Mesendoderm (in vitro differentiated cells): ENCODE results near the gene STX12.

Experiments used
- DNase-seq: peaks from one replicate; pipeline ENCODE4 v3.0.0; 2013
- H2AK5ac ChIP-seq: 2 replicates; pipeline ENCODE4 v1.6.1; 2013; ENCODE audit warnings: low read length, inconsistent platforms
- H2BK120ac ChIP-seq: 2 replicates; pipeline ENCODE4 v1.6.1; 2013; ENCODE audit warnings: low read depth, mild to moderate bottlenecking, low read length, moderate library complexity, mixed read lengths
- H2BK15ac ChIP-seq: replicated peaks from 2 replicates; pipeline ENCODE4 v1.6.1; 2013; ENCODE audit warnings: low read depth, mild to moderate bottlenecking, moderate library complexity
- H2BK5ac ChIP-seq: 2 replicates; pipeline ENCODE4 v1.6.1; 2013; ENCODE audit warnings: low read length, inconsistent platforms
- H3K18ac ChIP-seq: 2 replicates; pipeline ENCODE4 v1.6.1; 2013; ENCODE audit warnings: mild to moderate bottlenecking, low read length, mixed read lengths
- H3K23ac ChIP-seq: one replicate; pipeline ENCODE4 v1.6.1; 2013; ENCODE audit warnings: low read length
- H3K27ac ChIP-seq: 2 replicates; pipeline ENCODE4 v1.5.1; 2013; ENCODE audit warnings: low read depth, mild to moderate bottlenecking, inconsistent platforms, low read length, moderate library complexity
- H3K27me3 ChIP-seq: 2 replicates; pipeline ENCODE4 v1.6.1; 2013; ENCODE audit warnings: low read length, control low read depth, mild to moderate bottlenecking, inconsistent platforms; ENCODE audit not compliant: insufficient read depth, poor library complexity
- H3K36me3 ChIP-seq: 2 replicates; pipeline ENCODE4 v1.6.1; 2013; ENCODE audit warnings: low read length, inconsistent platforms; ENCODE audit not compliant: control insufficient read depth, insufficient read depth
- H3K4ac ChIP-seq: one replicate; pipeline ENCODE4 v1.6.1; 2013; ENCODE audit warnings: low read depth, mild to moderate bottlenecking, low read length, moderate library complexity
- H3K4me1 ChIP-seq: 2 replicates; pipeline ENCODE4 v1.6.1; 2013; ENCODE audit warnings: low read depth, low read length, inconsistent platforms; ENCODE audit not compliant: control insufficient read depth
- H3K4me2 ChIP-seq: 2 replicates; pipeline ENCODE4 v1.6.1; 2013; ENCODE audit warnings: low read length
- H3K4me3 ChIP-seq: 2 replicates; pipeline ENCODE4 v1.5.1; 2013; ENCODE audit warnings: mild to moderate bottlenecking, low read length
- H3K56ac ChIP-seq: one replicate; pipeline ENCODE4 v1.6.1; 2013; ENCODE audit warnings: low read length
- H3K79me1 ChIP-seq: 2 replicates; pipeline ENCODE4 v1.6.1; 2013; ENCODE audit warnings: low read length, inconsistent platforms
- H3K79me2 ChIP-seq: 2 replicates; pipeline ENCODE4 v1.6.1; 2013; ENCODE audit warnings: mild to moderate bottlenecking, low read length; ENCODE audit not compliant: control insufficient read depth, insufficient read depth
- H3K9ac ChIP-seq: 2 replicates; pipeline ENCODE4 v1.6.1; 2013; ENCODE audit warnings: low read length, inconsistent platforms
- H4K5ac ChIP-seq: one replicate; pipeline ENCODE4 v1.6.1; 2013; ENCODE audit warnings: low read length
- H4K8ac ChIP-seq: one replicate; pipeline ENCODE4 v1.6.1; 2013; ENCODE audit warnings: low read depth, mild to moderate bottlenecking, control low read depth, low read length, moderate library complexity
- WGBS: extraction: QIAGEN DNeasy Blood & Tissue Kit; methylation state at CpG from one replicate; pipeline ENCODE4 v1.1.7; 2013; ENCODE audit warnings: low lambda C conversion rate, missing lambda C conversion rate; ENCODE audit not compliant: insufficient coverage; ENCODE audit errors: extremely low coverage; 5-methylcytosine and 5-hydroxymethylcytosine counted together

STX12 gene

DNA sequence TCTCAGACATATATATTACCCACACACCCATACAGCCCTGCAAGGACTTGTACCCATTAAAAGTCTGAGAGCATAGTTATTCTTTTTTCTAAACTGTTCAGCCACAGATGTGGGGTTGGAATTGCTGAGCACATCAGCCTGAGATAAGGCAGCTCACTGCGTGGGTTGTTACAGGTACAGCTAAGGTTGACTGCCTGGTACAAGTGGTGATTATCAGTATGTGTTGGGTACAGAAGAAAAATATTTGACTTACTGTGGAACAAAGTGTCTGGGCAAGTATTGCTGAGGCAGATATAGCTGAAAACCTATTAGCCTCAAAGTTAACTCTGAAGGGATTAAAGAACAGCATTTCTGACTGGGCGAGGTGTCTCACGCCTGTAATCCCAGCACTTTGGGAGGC lies 5.0 kb downstream of the STX12 start:
- H3K79me1 ChIP-seq, result peaks cover 8% of the 10 kb centered on the region
- H3K4ac ChIP-seq, result no peak overlapping the region
- H4K8ac ChIP-seq, result no peak overlapping the region
- no peaks in the 10 kb centered on the region for H3K27me3 ChIP-seq
- no peak for DNase-seq
- no peak overlapping the region for H4K5ac ChIP-seq
- no peak overlapping the region for H3K56ac ChIP-seq
- H2BK5ac ChIP-seq, result no peak overlapping the region
- no peak overlapping the region for H2BK15ac ChIP-seq
- H2AK5ac ChIP-seq, result no peak overlapping the region
- peaks cover 6% of the 10 kb centered on the region for H3K79me2 ChIP-seq
- no peak overlapping the region for H3K18ac ChIP-seq
- no CpG with 5 or more reads among the region's 3 CpGs for WGBS
- peaks cover 3% of the 10 kb centered on the region for H3K4me1 ChIP-seq
- H2BK120ac ChIP-seq, result no peak overlapping the region
- H3K4me3 ChIP-seq, result no peak overlapping the region
- H3K27ac ChIP-seq, result no peak overlapping the region
- H3K4me2 ChIP-seq, result no peak overlapping the region
- no peak overlapping the region for H3K9ac ChIP-seq
- H3K23ac ChIP-seq, result no peak overlapping the region
- H3K36me3 ChIP-seq, result no peaks in the 10 kb centered on the region

DNA sequence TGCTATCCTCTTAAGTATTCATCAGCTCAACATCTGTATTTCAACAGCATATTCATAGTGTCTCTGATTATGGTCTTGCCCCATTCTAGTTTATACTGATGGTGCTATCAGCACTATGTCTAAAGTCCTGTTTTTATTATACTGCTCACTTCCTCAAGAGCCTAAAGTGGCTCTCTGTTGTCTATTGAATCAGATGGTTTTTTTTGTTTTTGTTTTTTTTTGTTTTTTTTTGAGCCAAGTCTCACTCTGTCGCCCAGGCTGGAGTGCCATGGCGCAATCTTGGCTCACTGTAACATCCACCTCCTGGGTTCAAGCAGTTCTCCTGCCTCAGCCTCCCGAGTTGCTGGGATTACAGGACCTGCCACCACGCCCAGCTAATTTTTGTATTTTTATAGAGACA lies 6.1 kb downstream of the STX12 start:
- H3K9ac ChIP-seq, result no peak overlapping the region
- peaks cover under 1% of the 10 kb centered on the region for H3K4me1 ChIP-seq
- no peak overlapping the region for H2BK120ac ChIP-seq
- no peaks in the 10 kb centered on the region for H3K27me3 ChIP-seq
- H3K56ac ChIP-seq, result no peak overlapping the region
- no peak overlapping the region for H3K4me3 ChIP-seq
- H2BK15ac ChIP-seq, result no peak overlapping the region
- H3K23ac ChIP-seq, result no peak overlapping the region
- H4K5ac ChIP-seq, result no peak overlapping the region
- H3K4me2 ChIP-seq, result no peak overlapping the region
- H2BK5ac ChIP-seq, result no peak overlapping the region
- DNase-seq, result no peak
- H3K79me1 ChIP-seq, result peaks cover 2% of the 10 kb centered on the region
- H3K79me2 ChIP-seq, result peaks cover under 1% of the 10 kb centered on the region
- H2AK5ac ChIP-seq, result no peak overlapping the region
- H3K27ac ChIP-seq, result no peak overlapping the region
- no peak overlapping the region for H4K8ac ChIP-seq
- no peak overlapping the region for H3K4ac ChIP-seq
- no peaks in the 10 kb centered on the region for H3K36me3 ChIP-seq
- H3K18ac ChIP-seq, result no peak overlapping the region
- WGBS, result no CpG with 5 or more reads among the region's 4 CpGs

DNA sequence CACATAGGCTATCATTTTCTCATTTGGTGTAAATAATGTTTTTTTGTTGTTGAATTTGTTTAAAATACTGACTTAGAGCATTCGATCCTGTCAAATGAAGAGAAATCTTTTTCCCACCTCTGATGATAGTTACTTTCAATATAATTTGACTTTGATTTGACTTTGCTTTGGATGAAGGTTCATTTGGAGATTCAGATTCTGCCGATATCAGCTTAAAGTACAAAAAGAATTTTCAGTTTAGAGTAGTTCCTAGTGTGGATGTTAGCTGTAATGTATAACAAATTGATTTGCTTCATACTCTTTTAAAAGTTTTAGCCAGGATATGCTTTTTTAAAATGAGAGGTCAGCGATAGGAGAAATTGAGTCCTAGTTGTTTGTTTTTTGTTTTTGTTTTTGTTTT lies 9.9 kb downstream of the STX12 start:
- H2BK5ac ChIP-seq, result no peak overlapping the region
- H3K18ac ChIP-seq, result no peak overlapping the region
- no CpG with 5 or more reads among the region's 3 CpGs for WGBS

DNA sequence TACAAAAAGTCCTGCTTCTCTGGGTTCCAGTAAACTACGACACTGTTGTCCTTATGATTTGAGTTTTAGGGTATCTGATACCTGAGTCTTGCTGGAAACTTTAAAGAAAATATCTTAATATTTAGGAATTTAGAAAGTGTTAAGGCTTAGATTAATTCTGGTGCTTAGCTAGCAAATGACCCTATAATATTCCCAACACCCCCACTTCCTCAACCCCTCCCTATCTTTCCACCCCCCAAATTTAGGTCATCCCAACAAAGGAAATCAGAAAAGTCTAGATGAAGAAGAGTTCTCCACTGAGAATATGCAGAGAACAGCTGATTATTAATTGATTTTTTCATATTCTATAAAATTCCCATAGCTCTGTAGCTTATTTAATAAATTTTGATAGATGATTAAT lies 11.7 kb downstream of the STX12 start:
- H3K4me2 ChIP-seq, result no peak overlapping the region
- no CpG with 5 or more reads among the region's 1 CpG for WGBS

More for the DNA sequence above, 9.9 kb downstream of the STX12 start:
- Histone ChIP-seq H2AK5ac (no peak overlapping the region), H3K27me3 (no peaks in the 10 kb centered on the region), H4K5ac (no peak overlapping the region), H3K4me1 (no peaks in the 10 kb centered on the region), H3K4me3 (no peak overlapping the region), H3K4me2 (no peak overlapping the region), H2BK15ac (no peak overlapping the region), H4K8ac (no peak overlapping the region), H3K4ac (no peak overlapping the region), H3K27ac (no peak overlapping the region), H3K79me2 (no peaks in the 10 kb centered on the region), H3K36me3 (no peaks in the 10 kb centered on the region), H3K79me1 (no peaks in the 10 kb centered on the region), H3K9ac (no peak overlapping the region), H2BK120ac (no peak overlapping the region), H3K23ac (no peak overlapping the region), H3K56ac (no peak overlapping the region)
- DNase-seq, result no peak

DNA sequence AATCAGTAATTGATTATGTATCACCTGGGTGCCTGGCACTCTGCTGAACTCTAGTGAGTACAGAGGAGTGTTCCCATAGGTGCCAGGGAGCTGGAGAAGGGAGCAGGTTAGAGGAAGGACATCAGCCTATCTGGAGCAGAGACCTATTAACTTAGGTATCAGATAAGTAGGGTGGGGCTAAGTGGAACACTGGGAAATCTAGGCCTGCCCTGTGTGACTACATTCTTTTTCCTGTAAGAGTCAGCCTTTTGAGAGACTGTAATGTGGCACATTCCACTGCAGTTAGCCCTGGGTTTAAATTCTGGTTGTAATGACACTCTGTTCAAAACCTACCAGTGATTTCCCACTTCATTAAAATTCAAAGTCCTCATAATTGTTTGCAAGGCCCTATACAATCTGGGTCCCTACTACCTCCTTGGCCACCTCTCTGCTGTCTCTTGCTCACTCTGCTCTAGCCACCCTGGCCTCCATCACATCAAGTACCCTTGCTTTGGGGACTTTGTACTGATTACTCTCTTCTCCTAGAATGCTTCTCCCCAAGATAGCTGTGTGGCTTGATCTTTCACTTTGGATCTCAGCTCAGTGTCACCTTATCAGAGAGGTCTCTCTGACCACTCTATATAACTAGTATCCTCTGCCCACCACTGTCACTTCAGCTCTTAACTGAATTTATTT lies 12.9 kb downstream of the STX12 start:
- H3K79me2 ChIP-seq, result no peaks in the 10 kb centered on the region
- no peak overlapping the region for H2BK5ac ChIP-seq
- H4K5ac ChIP-seq, result no peak overlapping the region
- no peak overlapping the region for H2BK120ac ChIP-seq
- H3K56ac ChIP-seq, result no peak overlapping the region
- no peak overlapping the region for H3K4me3 ChIP-seq
- no peaks in the 10 kb centered on the region for H3K27me3 ChIP-seq
- H3K9ac ChIP-seq, result no peak overlapping the region
- no peaks in the 10 kb centered on the region for H3K4me1 ChIP-seq
- H4K8ac ChIP-seq, result no peak overlapping the region
- no peak overlapping the region for H3K4me2 ChIP-seq
- no peaks in the 10 kb centered on the region for H3K79me1 ChIP-seq
- no peaks in the 10 kb centered on the region for H3K36me3 ChIP-seq
- DNase-seq, result peak; percentile 71
- H3K4ac ChIP-seq, result no peak overlapping the region
- no peak overlapping the region for H2BK15ac ChIP-seq
- H3K27ac ChIP-seq, result no peak overlapping the region
- H2AK5ac ChIP-seq, result no peak overlapping the region
- H3K18ac ChIP-seq, result no peak overlapping the region
- H3K23ac ChIP-seq, result no peak overlapping the region

More for the DNA sequence above, 11.7 kb downstream of the STX12 start:
- Histone ChIP-seq H3K18ac (no peak overlapping the region), H3K79me1 (no peaks in the 10 kb centered on the region), H4K8ac (no peak overlapping the region), H4K5ac (no peak overlapping the region), H3K4me1 (no peaks in the 10 kb centered on the region), H2BK15ac (no peak overlapping the region), H3K4ac (no peak overlapping the region), H3K9ac (no peak overlapping the region), H2BK120ac (no peak overlapping the region), H3K36me3 (no peaks in the 10 kb centered on the region), H3K79me2 (no peaks in the 10 kb centered on the region), H3K4me3 (no peak overlapping the region), H2AK5ac (no peak overlapping the region), H3K56ac (no peak overlapping the region), H2BK5ac (no peak overlapping the region), H3K27ac (no peak overlapping the region), H3K23ac (no peak overlapping the region), H3K27me3 (no peaks in the 10 kb centered on the region)
- no peak for DNase-seq

DNA sequence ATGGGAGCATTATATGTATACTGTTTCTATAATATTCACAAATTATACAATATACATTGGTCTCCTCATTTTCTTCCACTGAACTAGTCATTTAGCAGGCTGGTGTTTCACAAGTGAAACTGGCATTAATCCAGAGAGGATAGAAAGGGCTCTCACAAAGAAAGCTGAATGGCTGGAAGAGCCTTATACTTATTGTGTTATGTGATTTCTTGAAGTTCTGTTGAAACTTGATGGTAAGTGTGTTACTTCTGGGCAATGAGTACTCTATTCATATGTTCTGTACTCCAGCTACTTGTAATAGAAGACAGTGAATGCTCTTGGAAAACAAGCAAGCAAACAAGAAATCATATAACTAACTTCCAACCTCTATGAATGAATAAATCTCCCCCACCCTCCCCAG lies 14.9 kb downstream of the STX12 start:
- H3K79me1 ChIP-seq, result no peaks in the 10 kb centered on the region
- H4K5ac ChIP-seq, result no peak overlapping the region
- no peaks in the 10 kb centered on the region for H3K36me3 ChIP-seq
- no peak overlapping the region for H3K4me3 ChIP-seq
- no peak overlapping the region for H2BK15ac ChIP-seq
- H3K27ac ChIP-seq, result no peak overlapping the region
- H3K79me2 ChIP-seq, result no peaks in the 10 kb centered on the region
- H2AK5ac ChIP-seq, result no peak overlapping the region
- no peaks in the 10 kb centered on the region for H3K4me1 ChIP-seq
- DNase-seq, result no peak
- no peak overlapping the region for H3K4me2 ChIP-seq
- no peak overlapping the region for H3K23ac ChIP-seq
- H4K8ac ChIP-seq, result no peak overlapping the region
- no peak overlapping the region for H2BK120ac ChIP-seq
- H3K9ac ChIP-seq, result no peak overlapping the region
- H3K56ac ChIP-seq, result no peak overlapping the region
- no peaks in the 10 kb centered on the region for H3K27me3 ChIP-seq
- H2BK5ac ChIP-seq, result no peak overlapping the region
- no peak overlapping the region for H3K4ac ChIP-seq
- H3K18ac ChIP-seq, result no peak overlapping the region
